Mucosa of gallbladder (tissue), 1 donor: ENCODE results near the gene MAP3K6. TPM values are rescaled to one million over a fixed set of nuclear protein-coding genes. Genes with fewer than 3 reads are reported as not detected.

Experiments
- DNase-seq: peaks from one replicate; pipeline ENCODE4 v3.0.0-alpha.2; 2020; ENCODE audit warnings: low spot score
- total RNA-seq: library from RNA; stranded (reverse); gene quantifications from one replicate; pipeline ENCODE4 v1.2.1, GENCODE V29; 2021
- donor health status: DM: no; HTN: no; CAD: no.

The MAP3K6 gene
- total RNA-seq, 1 donor from 2014 or later: 50.9 TPM

DNA sequence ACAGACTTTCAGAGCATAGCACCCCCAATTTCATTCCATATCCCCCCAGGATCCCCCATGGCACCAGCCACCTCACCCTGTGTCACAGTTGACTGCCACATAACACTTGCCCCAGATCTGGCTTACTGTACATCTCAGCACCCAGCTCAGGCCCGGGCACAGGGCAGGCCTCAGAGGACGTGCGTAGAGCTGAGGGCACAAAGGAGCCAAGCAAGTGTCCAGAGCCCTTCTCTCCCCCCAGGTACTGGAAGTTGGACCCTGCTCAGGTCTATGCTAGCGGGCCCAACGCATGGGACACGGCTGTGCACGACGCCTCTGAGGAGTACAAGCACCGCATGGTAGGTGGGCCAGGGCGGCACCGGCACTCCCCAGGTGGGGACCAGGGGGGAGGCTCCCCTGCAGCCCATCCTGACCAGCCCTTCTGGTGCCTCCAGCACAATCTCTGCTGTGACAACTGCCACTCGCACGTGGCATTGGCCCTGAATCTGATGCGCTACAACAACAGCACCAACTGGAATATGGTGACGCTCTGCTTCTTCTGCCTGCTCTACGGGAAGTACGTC is 33.0 kb downstream of the MAP3K6 start:
- DNase-seq: no peak

DNA sequence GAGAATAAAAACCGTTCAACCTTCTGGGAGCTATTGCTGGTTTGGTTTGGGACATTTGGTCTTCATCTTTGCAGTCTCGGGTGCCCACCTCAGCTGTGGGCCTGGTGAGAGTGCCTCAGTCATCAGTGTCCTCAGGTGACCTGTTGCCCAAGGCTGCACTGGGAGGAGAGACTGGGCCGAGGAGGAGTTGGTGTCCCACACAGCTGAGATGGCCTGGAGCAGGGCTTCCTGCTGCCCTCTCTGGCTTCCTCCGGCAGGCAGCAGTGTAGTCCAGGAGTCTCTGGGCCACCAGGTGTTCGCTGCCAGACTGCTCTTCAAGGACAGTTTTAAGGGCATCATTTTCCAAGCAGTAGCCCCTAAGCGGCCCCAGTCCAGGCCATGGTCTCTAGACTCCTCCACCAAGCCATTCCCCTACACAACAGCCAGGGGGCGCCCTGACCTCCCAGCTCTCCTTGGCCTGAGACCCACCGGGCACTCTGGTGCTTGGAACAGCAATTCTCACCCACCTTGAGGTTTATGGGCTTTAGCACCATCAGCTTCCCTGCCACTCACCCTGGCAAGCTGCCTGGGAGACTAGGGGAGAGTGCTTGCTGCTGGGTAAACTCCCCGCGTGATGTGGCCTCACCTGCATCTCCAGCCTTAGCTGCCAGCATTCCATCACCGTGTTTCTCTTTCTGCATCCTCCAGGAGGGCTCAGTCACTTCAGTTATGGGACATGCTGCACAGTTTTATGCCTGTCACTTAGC is 34.1 kb downstream of the MAP3K6 start:
- no peak for DNase-seq

DNA sequence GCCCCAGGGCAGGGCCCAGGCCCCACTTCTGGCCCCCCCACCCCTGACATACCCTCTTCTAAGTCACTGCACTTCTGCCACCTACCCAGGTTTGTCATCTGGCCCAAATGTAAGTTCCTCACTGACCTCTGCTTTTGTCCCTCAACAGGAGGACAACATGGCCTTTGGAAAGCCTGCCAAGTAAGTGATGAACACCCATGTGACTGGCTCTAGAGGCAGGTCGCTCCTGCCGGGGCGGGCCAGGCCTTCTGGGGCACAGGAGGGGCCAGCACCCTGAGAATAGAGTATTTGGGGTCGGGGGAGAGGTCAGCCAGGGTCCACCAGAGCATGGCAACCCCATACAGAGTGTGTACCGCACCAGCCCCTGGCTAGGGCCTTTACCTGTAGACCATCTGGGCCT is 34.8 kb downstream of the MAP3K6 start:
- no peak for DNase-seq

DNA sequence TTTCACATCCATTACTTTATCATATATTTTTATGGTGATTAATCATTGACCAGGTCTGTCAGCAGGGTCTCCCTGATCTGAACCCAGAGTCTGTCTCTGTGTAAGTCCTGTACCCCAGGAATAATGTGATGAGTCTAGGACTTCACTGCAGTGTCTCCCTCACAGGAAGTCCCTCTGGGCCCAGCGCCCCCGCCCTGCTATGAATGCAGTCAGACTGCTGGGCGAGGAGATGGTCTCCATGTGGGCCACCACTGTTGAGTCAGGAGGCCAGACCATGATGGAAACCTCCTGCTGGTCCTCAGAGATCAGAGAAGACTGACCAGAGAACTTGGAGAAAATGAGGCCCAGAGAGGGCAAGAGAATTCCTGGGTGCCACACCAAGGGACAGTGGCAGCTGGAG is 35.3 kb downstream of the MAP3K6 start:
- no peak for DNase-seq

DNA sequence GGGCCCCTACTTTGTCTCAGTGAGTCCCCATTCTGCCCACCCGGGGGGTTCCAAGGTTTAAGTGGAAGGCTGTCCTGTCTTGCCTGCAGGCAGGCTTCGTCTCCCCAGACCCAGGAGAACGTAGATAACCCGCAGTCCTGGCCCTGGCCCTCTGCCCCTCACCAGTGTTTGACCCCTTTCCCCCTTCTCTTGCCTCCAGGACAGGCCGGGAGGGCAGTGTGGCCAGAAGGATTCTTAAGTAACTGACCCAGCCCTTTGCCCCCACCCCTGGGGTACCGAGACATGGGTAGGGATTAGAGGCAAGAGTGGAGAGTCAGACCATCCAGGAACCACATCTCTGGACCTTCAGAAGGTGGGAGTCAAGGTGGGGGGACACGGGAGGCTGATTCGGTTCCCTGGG is 36.0 kb downstream of the MAP3K6 start:
- DNase-seq: no peak

DNA sequence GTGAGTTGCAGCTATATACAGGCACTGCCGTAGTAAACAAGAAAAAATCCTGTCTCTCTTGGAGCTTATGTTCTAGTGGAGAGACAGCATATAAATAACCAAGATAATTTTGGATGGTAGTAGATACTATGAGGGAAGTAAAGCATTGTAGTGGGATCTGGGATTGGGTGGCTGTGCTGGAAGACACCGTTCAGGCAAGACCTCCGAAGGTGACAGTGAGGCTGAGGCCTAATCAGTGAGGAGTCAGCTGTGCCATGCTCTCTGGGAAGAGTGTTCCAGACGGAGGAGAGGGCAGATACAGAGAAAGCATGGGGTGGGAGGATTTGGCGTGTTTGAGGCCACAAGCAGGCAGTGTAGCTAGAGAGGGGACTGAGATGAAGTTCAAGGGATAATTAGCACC is 38.8 kb downstream of the MAP3K6 start:
- DNase-seq: no peak

DNA sequence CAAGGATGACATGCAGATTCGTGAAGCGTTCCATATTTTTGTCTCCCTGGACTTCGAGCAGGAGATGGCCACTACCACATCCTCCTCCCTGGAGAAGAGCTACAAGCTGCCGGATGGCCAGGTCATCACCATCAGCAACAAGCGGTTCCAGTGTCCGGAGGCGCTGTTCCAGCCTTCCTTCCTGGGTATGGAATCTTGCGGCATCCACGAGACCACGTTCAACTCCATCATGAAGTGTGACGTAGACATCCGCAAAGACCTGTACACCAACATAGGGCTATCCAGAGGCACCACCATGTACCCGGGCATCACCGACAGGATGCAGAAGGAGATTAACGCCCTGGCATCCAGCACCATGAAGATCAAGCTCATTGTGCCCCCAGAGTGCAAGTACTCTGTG is 41.5 kb downstream of the MAP3K6 start:
- DNase-seq: no peak

DNA sequence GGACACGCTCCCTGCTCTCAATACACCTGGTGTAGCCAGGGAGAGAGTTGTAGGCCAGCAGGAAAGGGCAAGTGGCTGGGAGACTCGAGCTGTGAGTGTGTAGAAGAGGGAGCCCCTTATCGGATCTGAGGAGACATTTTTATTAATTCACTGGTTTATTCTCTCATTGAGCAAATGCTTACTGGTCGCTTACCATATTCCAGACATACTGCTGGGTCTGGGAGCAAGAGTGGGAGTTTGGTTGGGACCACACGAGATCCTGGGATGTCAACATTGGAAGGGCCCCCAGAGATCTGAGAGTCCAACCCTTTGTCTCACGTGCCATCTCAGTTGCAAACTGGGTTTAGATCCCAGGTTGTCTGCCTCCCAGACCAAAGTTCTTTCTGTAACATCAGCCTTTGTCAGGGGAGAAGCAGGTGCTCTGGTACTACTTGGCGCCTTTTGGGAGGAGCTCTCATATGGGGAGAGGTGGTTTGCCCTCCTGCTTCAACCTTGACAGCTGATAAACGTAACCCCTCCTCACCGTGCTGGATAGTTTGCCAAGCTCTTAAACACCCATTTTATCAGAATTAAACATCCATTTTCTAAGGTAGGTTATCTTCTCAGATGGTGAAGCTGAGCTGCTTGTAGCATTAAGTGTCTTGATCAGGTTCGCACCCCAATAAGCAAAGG is 44.1 kb downstream of the MAP3K6 start:
- no peak for DNase-seq

DNA sequence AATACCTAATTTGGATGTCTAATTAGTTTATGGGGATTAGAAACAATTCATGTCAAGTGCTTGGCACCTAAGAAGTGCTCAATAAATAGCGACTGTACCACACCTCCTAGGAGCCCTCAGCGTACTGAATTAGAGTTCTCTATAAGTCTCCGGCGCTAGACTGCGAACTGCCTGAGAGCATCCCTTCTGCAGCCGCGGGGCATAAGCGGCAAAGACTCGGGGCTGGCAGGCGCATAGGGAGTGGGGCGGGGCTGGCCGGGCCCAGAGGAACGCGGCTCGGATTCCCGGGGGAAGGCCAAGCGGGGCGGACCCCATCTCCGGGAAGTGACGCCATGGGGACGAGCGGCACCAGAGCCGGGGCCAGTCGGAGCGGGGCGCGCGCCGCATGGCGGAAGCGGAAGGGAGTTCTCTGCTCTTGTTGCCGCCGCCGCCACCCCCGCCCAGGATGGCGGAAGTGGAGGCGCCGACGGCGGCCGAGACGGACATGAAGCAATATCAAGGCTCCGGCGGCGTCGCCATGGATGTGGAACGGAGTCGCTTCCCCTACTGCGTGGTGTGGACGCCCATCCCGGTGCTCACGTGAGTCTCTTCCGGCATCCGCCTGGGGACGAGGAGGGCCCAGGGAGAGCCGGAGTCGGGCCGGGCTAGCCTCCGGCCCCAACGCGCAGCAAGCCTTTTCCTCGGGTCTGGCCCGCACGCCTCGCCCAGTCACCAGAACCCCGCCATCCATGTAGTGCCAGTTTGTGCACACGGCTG is 44.8 kb downstream of the MAP3K6 start, which contains the start of gene TMEM222:
Gene TMEM222 (plus strand): TSS at position 351 of the 756 bp plus-strand sequence. CDS start 35 bp downstream, at position 386.
- peak; percentile 97 for DNase-seq

DNA sequence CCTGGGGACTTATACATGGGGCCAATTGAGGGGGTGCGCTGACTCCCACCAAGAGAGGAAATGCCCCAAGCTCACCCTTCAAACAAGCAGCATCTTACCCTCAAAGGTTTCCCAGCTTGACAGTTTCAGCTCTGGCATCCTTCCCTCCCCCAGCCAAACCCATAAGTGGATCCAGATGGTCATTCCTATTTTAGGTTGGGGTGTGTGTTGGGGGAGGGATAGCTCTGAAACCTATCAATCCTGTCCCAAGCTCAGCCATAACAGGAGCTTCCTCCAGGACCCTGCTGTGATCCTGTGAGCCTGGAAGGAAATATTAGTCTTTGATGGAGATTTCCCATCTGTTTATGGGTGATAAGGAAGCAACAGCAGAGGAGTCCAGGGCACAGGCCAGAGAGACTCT is 48.2 kb downstream of the MAP3K6 start:
- DNase-seq: no peak

DNA sequence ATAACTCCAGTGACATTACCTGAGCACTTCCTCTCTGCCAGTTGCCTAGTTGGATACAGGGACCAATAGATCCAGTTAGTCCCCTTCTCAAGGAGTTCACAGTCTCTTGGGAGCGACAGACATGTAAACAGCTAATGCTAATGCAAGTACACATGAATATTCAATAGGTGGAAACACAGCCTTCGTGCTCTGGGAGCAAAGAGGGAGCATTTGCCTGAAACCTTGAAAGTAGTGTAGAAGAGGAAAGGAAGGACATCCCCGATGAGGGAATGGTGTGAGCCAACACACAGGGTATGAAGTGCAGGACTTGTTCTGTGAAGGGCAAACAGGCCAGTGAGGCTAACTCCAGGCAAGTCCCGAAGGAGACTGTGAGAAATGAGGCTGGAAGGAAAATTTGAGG is 48.6 kb downstream of the MAP3K6 start:
- DNase-seq: no peak

DNA sequence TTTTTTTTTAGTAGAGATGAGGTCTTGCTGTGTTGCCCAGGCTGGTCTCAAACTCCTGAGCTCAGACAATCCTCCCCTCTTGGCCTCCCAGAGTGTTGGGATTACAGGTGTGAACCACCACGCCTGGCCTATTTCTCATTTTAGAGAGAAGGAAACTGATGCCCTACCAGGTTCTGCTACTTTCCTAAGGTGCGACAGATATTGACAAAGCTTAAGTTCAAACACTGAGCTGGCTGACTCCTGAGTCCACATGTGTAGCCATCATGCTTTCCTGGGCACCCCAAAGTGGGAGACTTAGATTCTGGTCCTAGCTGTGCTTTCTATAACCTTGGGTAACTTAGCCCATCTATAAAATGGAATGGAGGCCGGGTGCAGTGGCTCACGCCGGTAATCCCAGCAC is 49.9 kb downstream of the MAP3K6 start:
- no peak for DNase-seq

DNA sequence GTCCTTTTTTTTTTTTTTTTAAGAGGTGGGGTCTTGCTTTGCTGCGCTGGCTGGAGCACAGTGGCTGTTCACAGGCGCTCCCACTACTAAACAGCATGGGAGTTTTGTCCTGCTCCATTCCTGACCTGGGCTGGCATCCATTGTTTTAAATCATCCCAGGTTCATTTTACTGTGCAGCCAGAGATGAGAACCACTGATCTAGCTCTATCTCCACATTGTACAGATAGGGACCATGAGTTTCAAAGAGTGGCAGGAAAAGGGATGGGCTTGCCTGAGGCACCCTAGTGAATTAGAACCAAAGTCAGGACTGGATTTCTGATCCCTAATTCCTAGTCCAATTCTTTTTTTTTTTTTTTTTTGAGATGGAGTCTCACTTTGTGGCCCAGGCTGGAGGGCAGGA is 52.0 kb downstream of the MAP3K6 start:
- no peak for DNase-seq

DNA sequence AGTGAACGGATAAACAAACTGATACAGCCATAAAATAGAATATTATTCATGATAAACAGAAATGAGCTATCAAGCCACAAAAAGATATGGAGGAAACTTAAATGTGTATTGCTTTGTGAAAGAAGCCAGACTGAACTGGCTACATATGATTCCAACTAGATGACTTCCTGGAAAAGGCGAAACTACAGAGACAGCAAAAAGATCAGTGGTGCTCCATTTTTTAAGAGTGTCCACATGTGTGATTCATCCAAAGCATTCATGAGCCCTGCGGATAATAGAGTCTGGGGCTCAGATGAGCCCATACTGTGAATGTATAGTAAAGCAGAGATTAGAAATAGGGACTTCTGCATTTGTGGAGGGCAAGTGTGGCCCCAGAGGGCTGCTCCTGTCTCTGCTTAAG is 52.6 kb downstream of the MAP3K6 start:
- DNase-seq: no peak

DNA sequence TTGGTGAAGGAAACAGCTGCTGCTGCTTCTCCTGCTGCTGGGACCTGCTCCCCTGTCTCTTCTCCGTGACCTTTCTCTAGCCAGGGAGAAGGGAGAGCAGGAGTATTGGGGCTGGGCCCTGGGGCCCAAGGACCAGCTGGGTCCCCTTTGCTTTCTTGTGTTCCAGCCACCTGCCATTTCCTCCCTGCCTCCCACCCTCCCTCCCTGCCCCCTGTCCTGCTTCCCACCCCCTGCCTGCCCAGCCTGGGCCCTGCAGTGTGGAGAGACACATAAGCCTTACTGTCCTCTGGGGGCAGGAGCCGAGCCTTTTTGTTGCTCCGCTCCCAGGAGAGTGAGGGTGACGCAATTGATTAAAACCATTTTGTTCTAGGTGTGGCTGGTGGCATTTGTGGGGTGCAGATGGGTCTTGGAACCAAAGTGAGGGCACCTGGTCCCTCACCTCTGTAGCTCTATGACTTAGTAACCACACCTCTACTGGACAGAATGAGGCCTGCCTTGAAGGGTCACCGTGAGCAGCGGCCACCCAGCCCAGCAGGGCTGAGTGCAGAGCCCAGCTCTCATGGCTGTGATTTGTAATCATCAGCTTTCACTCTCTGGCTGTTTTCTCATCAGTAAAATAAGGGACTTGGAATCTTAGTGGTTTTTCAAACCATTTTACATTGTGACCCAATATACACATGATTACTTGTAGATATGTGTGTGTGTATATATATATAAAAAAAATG is 58.7 kb downstream of the MAP3K6 start:
- DNase-seq: no peak

DNA sequence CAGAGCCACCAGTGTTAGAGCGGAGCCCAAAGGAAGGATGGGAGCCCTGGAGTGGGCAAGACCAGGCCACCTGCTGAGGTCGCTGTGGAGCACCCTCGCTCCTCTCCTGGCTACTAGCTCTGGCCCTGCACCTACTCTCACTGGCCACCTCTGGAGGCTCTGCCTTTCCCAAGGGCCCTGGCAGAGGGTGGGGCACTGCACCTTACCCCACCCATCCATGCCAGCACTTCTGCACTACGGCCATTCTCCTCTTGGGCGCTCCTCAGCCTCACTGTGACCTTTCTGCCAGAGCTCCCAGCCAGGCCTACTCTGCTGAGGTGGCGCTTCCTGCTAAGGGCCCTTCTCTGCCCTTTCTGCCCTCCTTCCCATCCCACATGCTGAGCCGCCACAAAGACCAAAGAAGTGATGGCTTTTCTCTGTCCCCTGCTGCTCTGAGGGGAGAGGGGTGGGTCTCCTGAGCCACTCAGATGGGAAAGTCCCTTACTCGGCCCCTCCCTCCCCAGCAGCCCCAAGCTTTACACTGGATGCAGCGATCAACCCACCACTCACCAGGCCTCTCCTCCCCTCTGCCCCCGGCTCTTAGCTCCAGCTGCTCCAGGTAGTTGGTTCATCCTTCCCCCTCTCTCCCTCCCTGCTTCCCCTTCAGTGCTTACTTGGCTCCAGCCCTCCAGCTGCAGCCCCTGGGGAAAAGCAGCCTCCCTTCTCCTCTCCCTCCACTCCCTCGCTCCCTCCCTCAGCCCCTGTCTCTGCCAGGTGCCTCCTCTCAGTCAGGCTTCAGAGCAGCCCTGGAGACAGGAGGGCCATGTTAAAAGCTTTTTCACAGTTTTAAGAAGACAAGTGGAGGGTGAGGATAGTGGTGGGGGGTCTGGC is 59.6 kb downstream of the MAP3K6 start:
- no peak for DNase-seq

DNA sequence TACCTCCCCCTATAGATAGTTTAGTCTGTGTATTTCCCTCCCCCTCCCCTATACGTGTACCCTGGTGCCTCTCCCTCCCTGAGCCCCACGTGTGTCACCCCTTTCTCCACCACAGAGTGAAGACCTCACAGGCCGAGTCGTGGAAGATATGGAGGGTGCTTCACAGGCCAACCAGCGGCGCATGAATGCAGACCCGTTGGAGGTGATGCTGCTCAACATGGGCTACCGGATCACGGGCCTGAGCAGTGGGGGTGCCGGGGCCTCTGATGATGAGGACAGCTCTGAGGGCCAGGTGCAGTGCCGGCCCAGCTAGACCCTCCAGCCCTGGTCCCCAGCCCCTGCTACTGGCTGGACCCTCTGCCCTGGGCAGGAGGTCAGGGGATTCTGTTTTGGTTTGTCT is 60.7 kb downstream of the MAP3K6 start:
- no peak for DNase-seq
